ENCODE data around the gene PLCB4.

DNA sequence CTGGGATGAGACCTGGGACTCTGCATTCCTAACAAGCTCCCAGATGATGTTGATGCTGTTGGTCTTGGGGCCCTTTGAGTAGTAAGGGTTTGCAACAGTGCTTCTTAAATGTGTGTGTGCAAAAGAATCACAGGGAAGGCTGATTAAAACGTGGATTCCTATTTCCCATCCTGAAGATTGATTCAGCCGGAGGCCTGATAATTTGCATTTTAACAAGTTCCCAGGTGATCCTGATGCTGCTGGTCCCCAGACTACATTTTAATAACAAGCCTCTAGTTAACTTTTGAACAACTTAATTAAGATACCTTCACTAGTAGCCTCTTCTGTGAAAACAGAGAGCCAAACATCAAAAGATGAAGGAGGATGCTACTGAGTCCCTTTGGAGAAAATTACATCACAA lies 289.1 kb downstream of the PLCB4 start:
- TF ChIP-seq, protein P1, sequence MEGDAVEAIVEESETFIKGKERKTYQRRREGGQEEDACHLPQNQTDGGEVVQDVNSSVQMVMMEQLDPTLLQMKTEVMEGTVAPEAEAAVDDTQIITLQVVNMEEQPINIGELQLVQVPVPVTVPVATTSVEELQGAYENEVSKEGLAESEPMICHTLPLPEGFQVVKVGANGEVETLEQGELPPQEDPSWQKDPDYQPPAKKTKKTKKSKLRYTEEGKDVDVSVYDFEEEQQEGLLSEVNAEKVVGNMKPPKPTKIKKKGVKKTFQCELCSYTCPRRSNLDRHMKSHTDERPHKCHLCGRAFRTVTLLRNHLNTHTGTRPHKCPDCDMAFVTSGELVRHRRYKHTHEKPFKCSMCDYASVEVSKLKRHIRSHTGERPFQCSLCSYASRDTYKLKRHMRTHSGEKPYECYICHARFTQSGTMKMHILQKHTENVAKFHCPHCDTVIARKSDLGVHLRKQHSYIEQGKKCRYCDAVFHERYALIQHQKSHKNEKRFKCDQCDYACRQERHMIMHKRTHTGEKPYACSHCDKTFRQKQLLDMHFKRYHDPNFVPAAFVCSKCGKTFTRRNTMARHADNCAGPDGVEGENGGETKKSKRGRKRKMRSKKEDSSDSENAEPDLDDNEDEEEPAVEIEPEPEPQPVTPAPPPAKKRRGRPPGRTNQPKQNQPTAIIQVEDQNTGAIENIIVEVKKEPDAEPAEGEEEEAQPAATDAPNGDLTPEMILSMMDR (IDR thresholded peaks at IDR 0.05), result no peak
- TF ChIP-seq POLR2A (IDR thresholded peaks at IDR 0.05), result no peak
